Esophagus squamous epithelium (tissue), 5 donors: ENCODE measurements around the gene SERPINA1. TPM values are rescaled to one million over a fixed set of nuclear protein-coding genes. Genes with fewer than 3 reads are reported as not detected.

Source experiments
- DNase-seq: peaks from one replicate; lab custom pipeline; 2025; lab: John Stamatoyannopoulos, UW
- H3K27ac ChIP-seq, 4 donors: fragments of 200-600 bp; sonication (generic); one replicate each; pipeline ENCODE4 v1.5.1; 2016 to 2019; ENCODE audit warnings: mild to moderate bottlenecking in 1 of 4
- H3K27me3 ChIP-seq, 4 donors: fragments of 200-600 bp; sonication (generic); 1 replicate in 3 of 4; 2 replicates in 1 of 4; pipeline versions ENCODE4 v1.5.1 to v1.6.0; 2017 to 2021; ENCODE audit warnings: antibody characterized with exemption in 1 of 4
- H3K36me3 ChIP-seq, 3 donors: fragments of 200-600 bp; sonication (generic); one replicate each; pipeline ENCODE4 v1.5.1; 2016 to 2019
- H3K4me1 ChIP-seq, 3 donors: fragments of 200-600 bp; sonication (generic); one replicate each; pipeline ENCODE4 v1.5.1; 2017 to 2019
- H3K4me3 ChIP-seq, 4 donors: fragments of 200-600 bp; sonication (generic); 1 replicate in 3 of 4; 2 replicates in 1 of 4; pipeline ENCODE4 v1.5.1; 2016 to 2019; ENCODE audit warnings: mild to moderate bottlenecking in 2 of 4, moderate library complexity in 1 of 4
- H3K9me3 ChIP-seq, 3 donors: fragments of 200-600 bp; sonication (generic); one replicate each; pipeline ENCODE4 v1.5.1; 2016 to 2019
- CTCF ChIP-seq, 6 experiments: fragments of 450-650 bp in 4 of 6; fragments of 200-600 bp in 2 of 6; sonication (generic) in 2 of 6; IDR thresholded peaks; one replicate each; pipeline ENCODE4 v1.5.1; 2016 to 2019; ENCODE audit warnings: antibody characterized with exemption in 6 of 6, mild to moderate bottlenecking in 4 of 6, moderate library complexity in 4 of 6
- POLR2A ChIP-seq, 4 donors: fragments of 450-650 bp; IDR thresholded peaks; one replicate each; pipeline ENCODE4 v1.6.1; 2017; ENCODE audit warnings: antibody characterized with exemption in 4 of 4, mild to moderate bottlenecking in 4 of 4, moderate library complexity in 3 of 4
- WGBS, 2 donors: methylation state at CpG; one replicate each; pipeline ENCODE4 v1.1.5; 2018; 5-methylcytosine and 5-hydroxymethylcytosine counted together
- intact Hi-C: fragments of 100-400 bp; cut with DNase I; formaldehyde crosslinking; loops from one replicate; pipeline ENCODE4 v1.15.0; 2022
- total RNA-seq, 4 donors: library from RNA; depleted of rRNA; stranded (reverse); fragments of >200 nt; gene quantifications; one replicate each; pipeline ENCODE4 v1.1.0, GENCODE V29; 2016
- donor health status: DM: yes; HTN: yes; CAD: no.

Gene SERPINA1
- total RNA-seq, 4 donors from 2014 or later, result 1.7 to 16.4 (median 5.8) TPM

GRCh38 chr14:94332063-94332583 is 56.3 kb downstream of the SERPINA1 start:
- H3K27me3 ChIP-seq, result peaks cover 0 to 7% (median 0%) of the 10 kb centered on the region in 4 donors
- 67 to 70% methylated on average over 7 of the region's 7 CpGs for WGBS, 2 donors
- TF ChIP-seq CTCF (IDR thresholded peaks at IDR 0.05) (no peak), POLR2A (IDR thresholded peaks at IDR 0.05) (no peak)
- no peak overlapping the region for H3K27ac ChIP-seq
- intact Hi-C loops, result no loop called here
- H3K36me3 ChIP-seq, result no peaks in the 10 kb centered on the region
- H3K4me1 ChIP-seq, result peaks cover 0 to 6% (median 0%) of the 10 kb centered on the region in 3 donors
- no peak for DNase-seq
- no peaks in the 10 kb centered on the region for H3K9me3 ChIP-seq
- no peak overlapping the region for H3K4me3 ChIP-seq

- 95 to 100% methylated on average over 1 to 4 of the region's 5 CpGs for WGBS, 2 donors
- H3K36me3 ChIP-seq, result no peaks in the 10 kb centered on the region
- H3K4me1 ChIP-seq, result peaks cover 0 to 6% (median 0%) of the 10 kb centered on the region in 3 donors
- H3K9me3 ChIP-seq, result no peaks in the 10 kb centered on the region
- H3K27me3 ChIP-seq, result peaks cover 0 to 7% (median 0%) of the 10 kb centered on the region in 4 donors
- no peak overlapping the region for H3K27ac ChIP-seq
- DNase-seq, result no peak
- intact Hi-C loops, result no loop called here
- no peak overlapping the region for H3K4me3 ChIP-seq
- TF ChIP-seq POLR2A (IDR thresholded peaks at IDR 0.05), result no peak
- no peak for TF ChIP-seq CTCF (IDR thresholded peaks at IDR 0.05)
Observed at GRCh38 chr14:94331462-94331861, 56.9 kb downstream of the SERPINA1 start.

- WGBS, 2 donors, result 50 to 67% methylated on average over 1 to 2 of the region's 2 CpGs
- Histone ChIP-seq H3K27me3 (peaks cover 0 to 7% (median 0%) of the 10 kb centered on the region in 4 donors), H3K4me1 (peaks cover 0 to 6% (median 0%) of the 10 kb centered on the region in 3 donors), H3K36me3 (no peaks in the 10 kb centered on the region), H3K27ac (no peak overlapping the region), H3K4me3 (no peak overlapping the region), H3K9me3 (no peaks in the 10 kb centered on the region)
- intact Hi-C loops, result no loop called here
- TF ChIP-seq POLR2A (IDR thresholded peaks at IDR 0.05) (no peak), CTCF (IDR thresholded peaks at IDR 0.05) (no peak)
- no peak for DNase-seq
Observed at GRCh38 chr14:94330857-94331256, 57.5 kb downstream of the SERPINA1 start.

GRCh38 chr14:94330432-94330831 is 58.0 kb downstream of the SERPINA1 start:
- no peak for DNase-seq
- no peak overlapping the region for H3K27ac ChIP-seq
- H3K9me3 ChIP-seq, result no peaks in the 10 kb centered on the region
- 75 to 93% methylated on average over 3 of the region's 3 CpGs for WGBS, 2 donors
- no peak overlapping the region for H3K4me3 ChIP-seq
- intact Hi-C loops, result no loop called here
- peaks cover 0 to 7% (median 0%) of the 10 kb centered on the region in 4 donors for H3K27me3 ChIP-seq
- TF ChIP-seq CTCF (IDR thresholded peaks at IDR 0.05), result no peak
- TF ChIP-seq POLR2A (IDR thresholded peaks at IDR 0.05), result no peak
- peaks cover 0 to 6% (median 0%) of the 10 kb centered on the region in 3 donors for H3K4me1 ChIP-seq
- no peaks in the 10 kb centered on the region for H3K36me3 ChIP-seq

- intact Hi-C loops, result no loop called here
- no peak overlapping the region for H3K4me3 ChIP-seq
- WGBS, 2 donors, result 88 to 91% methylated on average over 4 of the region's 4 CpGs
Observed at GRCh38 chr14:94329857-94330256, 58.5 kb downstream of the SERPINA1 start.

More at GRCh38 chr14:94329857-94330256, 58.5 kb downstream of the SERPINA1 start:
- DNase-seq, result no peak
- TF ChIP-seq CTCF (IDR thresholded peaks at IDR 0.05) (no peak), POLR2A (IDR thresholded peaks at IDR 0.05) (no peak)
- H3K36me3 ChIP-seq, result no peaks in the 10 kb centered on the region
- peaks cover 0 to under 1% (median 0%) of the 10 kb centered on the region in 3 donors for H3K4me1 ChIP-seq
- no peaks in the 10 kb centered on the region for H3K9me3 ChIP-seq
- peaks cover 0 to 7% (median 0%) of the 10 kb centered on the region in 4 donors for H3K27me3 ChIP-seq
- H3K27ac ChIP-seq, result no peak overlapping the region
